BJ (cell line): ENCODE results near the gene COL9A3. TPM values are rescaled to one million over a fixed set of nuclear protein-coding genes. Genes with fewer than 3 reads are reported as not detected.

Experiments
- CTCF ChIA-PET: fragments of 350-600 bp; formaldehyde crosslinking; extraction: SDS; loops from one replicate; lab custom pipeline; 2021; ENCODE audit warnings: antibody characterized with exemption, inconsistent platforms; lab: Yijun Ruan, JAX
- POLR2A ChIA-PET: fragments of 300-600 bp; sonication (Branson Sonifier 250); formaldehyde crosslinking; extraction: SDS; loops from one replicate; lab custom pipeline; 2021; ENCODE audit warnings: antibody characterized with exemption; lab: Charles Lee
- DNase-seq: peaks from one replicate; pipeline ENCODE4 v3.0.0-alpha.2; 2011; ENCODE audit warnings: low read depth
- H3K27me3 ChIP-seq: 2 replicates; pipeline ENCODE4 v1.6.0; 2011; ENCODE audit warnings: low read length; ENCODE audit not compliant: control insufficient read depth, insufficient read depth
- H3K36me3 ChIP-seq: 2 replicates; pipeline ENCODE4 v1.5.1; 2011; ENCODE audit warnings: low read length; ENCODE audit not compliant: control insufficient read depth, insufficient read depth
- H3K4me3 ChIP-seq: 2 replicates; pipeline ENCODE4 v1.5.1; 2011; ENCODE audit warnings: low read depth, mild to moderate bottlenecking, control low read depth, low read length
- CTCF ChIP-seq: IDR thresholded peaks from 2 replicates; pipeline ENCODE4 v1.5.1; 2011; ENCODE audit warnings: low read depth, mild to moderate bottlenecking, control low read depth, inconsistent platforms, low read length, moderate library complexity; ENCODE audit not compliant: insufficient read depth
- polyA plus RNA-seq: library from polyadenylated mRNA; depleted of rRNA; stranded (reverse); fragments of >200 nt; gene quantifications from 2 replicates; pipeline ENCODE4 v1.2.3, GENCODE V29; 2011

Gene COL9A3
- polyA plus RNA-seq, 1 experiment, result 0.21 TPM

GRCh38 chr20:62788607-62789006, 28.2 kb upstream of the COL9A3 start:
- ChIA-PET CTCF (interaction anchor here (1.0 to 1.5 kb wide), 4 partner anchors 114 to 289 kb away, joined by 3 to 4 read pairs (median 3); no protein-coding TSS in a partner anchor), POLR2A (no interaction called here)
- no peak for DNase-seq
- Histone ChIP-seq H3K27me3 (no peaks in the 10 kb centered on the region; the same call in 1 of the 2 replicates), H3K4me3 (no peak overlapping the region), H3K36me3 (no peaks in the 10 kb centered on the region)
- no peak for TF ChIP-seq CTCF

GRCh38 chr20:62790075-62790474, 26.8 kb upstream of the COL9A3 start:
- ChIA-PET POLR2A (no interaction called here), CTCF (interaction anchor here (0.6 to 2.7 kb wide), 10 partner anchors 8 to 274 kb away, joined by 3 to 39 read pairs (median 5); no protein-coding TSS in a partner anchor)
- TF ChIP-seq CTCF, result no peak
- Histone ChIP-seq H3K36me3 (no peaks in the 10 kb centered on the region), H3K27me3 (no peaks in the 10 kb centered on the region; the same call in 1 of the 2 replicates), H3K4me3 (no peak overlapping the region)
- DNase-seq, result no peak

GRCh38 chr20:62791301-62792181, 25.3 kb upstream of the COL9A3 start:
- H3K4me3 ChIP-seq, result no peak overlapping the region
- no peaks in the 10 kb centered on the region for H3K36me3 ChIP-seq
- no peaks in the 10 kb centered on the region; the same call in 1 of the 2 replicates for H3K27me3 ChIP-seq
- TF ChIP-seq CTCF, result peak; percentile 98
- DNase-seq, result peak; percentile 47
- ChIA-PET CTCF (interaction anchor here (0.6 to 2.7 kb wide), 40 partner anchors 9 to 408 kb away, joined by 3 to 72 read pairs (median 5); partner anchors contain the start of gene SLCO4A1), POLR2A (no interaction called here)

DNA sequence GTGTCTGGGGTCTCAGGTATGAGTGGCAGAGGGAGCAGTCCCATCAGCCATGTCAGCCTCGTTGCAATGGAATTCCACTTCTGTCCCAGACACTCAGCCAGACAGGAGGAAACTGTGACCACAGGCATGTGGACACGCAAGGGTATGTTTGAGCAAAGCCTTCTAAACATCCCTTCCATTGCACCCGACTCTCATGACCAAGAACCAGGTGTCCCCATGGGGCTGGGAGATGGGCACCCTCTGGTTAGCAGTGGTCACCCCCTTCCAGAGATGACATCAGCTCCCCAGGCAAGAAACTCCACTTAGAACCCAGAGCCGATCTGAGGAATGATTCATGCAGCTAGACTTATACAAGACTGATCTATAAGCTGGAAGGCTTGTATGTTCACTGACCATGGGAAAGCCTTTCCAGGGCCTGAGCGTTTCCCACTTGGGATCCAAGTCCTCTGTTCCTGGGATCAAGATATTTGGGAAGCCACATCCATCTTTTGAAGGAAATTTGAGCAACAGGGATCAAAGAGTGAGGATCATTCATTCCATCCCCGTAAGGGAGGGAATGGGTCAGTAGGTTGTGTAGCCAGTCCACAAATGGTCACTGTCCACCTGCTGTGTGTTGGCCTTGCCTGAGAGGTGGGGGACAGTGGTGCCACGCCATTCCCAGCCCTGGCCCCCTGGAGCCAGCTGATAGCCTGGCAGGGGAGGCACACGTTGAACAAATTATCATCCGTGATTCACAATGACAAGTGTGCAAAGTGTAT, 24.5 kb upstream of the COL9A3 start:
- TF ChIP-seq CTCF, result no peak
- ChIA-PET POLR2A (no interaction called here), CTCF (interaction anchor here (0.6 to 2.7 kb wide), 32 partner anchors 10 to 409 kb away, joined by 3 to 72 read pairs (median 6); partner anchors contain the start of gene SLCO4A1)
- Histone ChIP-seq H3K4me3 (no peak overlapping the region), H3K36me3 (no peaks in the 10 kb centered on the region), H3K27me3 (no peaks in the 10 kb centered on the region; the same call in 1 of the 2 replicates)
- DNase-seq, result no peak
